C4-2B (cell line): ENCODE measurements around the gene ZNF765.
"Not testable (repeated sequence)": the region's sequence is repeated elsewhere in the genome, so short reads cannot be mapped to it uniquely, and the experiment has no call there.

Experiments used
- H3K27ac ChIP-seq: fragments of 450-650 bp; 2 replicates; pipeline ENCODE4 v1.5.1; 2017
- CTCF ChIP-seq: fragments of 450-650 bp; conservative IDR thresholded peaks from 2 replicates; pipeline ENCODE4 v1.5.1; 2017; ENCODE audit warnings: mild to moderate bottlenecking
- ZFX ChIP-seq: fragments of 450-650 bp; IDR thresholded peaks from 2 replicates; pipeline ENCODE4 v1.6.1; 2017

The ZNF765 gene

GRCh38 chr19:53462861-53463260, 67.9 kb downstream of the ZNF765 start:
- no peak for TF ChIP-seq CTCF
- no peak for TF ChIP-seq ZFX

GRCh38 chr19:53463263-53463662, 68.3 kb downstream of the ZNF765 start:
- H3K27ac ChIP-seq = no peak overlapping the region
- TF ChIP-seq CTCF (no peak), ZFX (no peak)

More at GRCh38 chr19:53462861-53463260, 67.9 kb downstream of the ZNF765 start:
- H3K27ac ChIP-seq = no peak overlapping the region

- peak overlapping the region; percentile 67; the same call in 1 of the 2 replicates for H3K27ac ChIP-seq
- TF ChIP-seq ZFX (no peak), CTCF (no peak; the same call in 1 of the 2 replicates)
Observed at GRCh38 chr19:53466726-53467484, 72.0 kb downstream of the ZNF765 start.

- H3K27ac ChIP-seq = peak within 1 kb of the TSS; percentile 67
- no peak for TF ChIP-seq CTCF
- no peak for TF ChIP-seq ZFX
Observed at GRCh38 chr19:53467485-53468262, 72.7 kb downstream of the ZNF765 start, which contains the start of gene ZNF813. TSS of gene ZNF813 (plus strand) at chr19:53467733. CDS start at chr19:53483823, 16,090 bp downstream.

- H3K27ac ChIP-seq = not testable (repeated sequence)
Observed at GRCh38 chr19:53468628-53469027, 73.7 kb downstream of the ZNF765 start.

- H3K27ac ChIP-seq = no peak overlapping the region
- TF ChIP-seq CTCF = no peak
- TF ChIP-seq ZFX = no peak
Observed at GRCh38 chr19:53471916-53472315, 77.0 kb downstream of the ZNF765 start.

- H3K27ac ChIP-seq = not testable (repeated sequence)
Observed at GRCh38 chr19:53474832-53475231, 79.9 kb downstream of the ZNF765 start.

- not testable (repeated sequence) for H3K27ac ChIP-seq
Observed at GRCh38 chr19:53475470-53475869, 80.5 kb downstream of the ZNF765 start.
